ENCODE measurements around the gene APOBEC3C.

DNA sequence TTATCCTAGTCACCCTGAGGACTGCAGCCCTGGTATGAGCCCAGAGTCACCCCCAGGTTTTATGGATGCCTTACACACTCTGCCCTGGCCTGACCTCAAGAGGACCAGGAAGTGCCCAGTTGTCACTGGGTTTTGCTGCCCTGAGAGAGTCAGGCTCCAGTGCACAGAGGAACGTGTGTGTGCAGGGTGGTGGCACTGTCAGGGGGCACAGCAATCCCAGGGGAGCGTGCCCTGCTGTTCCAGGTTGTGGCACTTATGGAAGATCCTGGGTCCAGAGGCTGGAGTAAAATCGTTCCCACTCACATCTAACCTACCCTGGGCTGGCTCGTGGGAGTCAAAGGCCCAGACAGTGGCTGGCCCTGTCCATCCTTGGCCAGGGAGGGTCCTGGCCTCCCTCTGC lies 49.1 kb upstream of the APOBEC3C start:
- TF ChIP-seq, protein P1, sequence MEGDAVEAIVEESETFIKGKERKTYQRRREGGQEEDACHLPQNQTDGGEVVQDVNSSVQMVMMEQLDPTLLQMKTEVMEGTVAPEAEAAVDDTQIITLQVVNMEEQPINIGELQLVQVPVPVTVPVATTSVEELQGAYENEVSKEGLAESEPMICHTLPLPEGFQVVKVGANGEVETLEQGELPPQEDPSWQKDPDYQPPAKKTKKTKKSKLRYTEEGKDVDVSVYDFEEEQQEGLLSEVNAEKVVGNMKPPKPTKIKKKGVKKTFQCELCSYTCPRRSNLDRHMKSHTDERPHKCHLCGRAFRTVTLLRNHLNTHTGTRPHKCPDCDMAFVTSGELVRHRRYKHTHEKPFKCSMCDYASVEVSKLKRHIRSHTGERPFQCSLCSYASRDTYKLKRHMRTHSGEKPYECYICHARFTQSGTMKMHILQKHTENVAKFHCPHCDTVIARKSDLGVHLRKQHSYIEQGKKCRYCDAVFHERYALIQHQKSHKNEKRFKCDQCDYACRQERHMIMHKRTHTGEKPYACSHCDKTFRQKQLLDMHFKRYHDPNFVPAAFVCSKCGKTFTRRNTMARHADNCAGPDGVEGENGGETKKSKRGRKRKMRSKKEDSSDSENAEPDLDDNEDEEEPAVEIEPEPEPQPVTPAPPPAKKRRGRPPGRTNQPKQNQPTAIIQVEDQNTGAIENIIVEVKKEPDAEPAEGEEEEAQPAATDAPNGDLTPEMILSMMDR (IDR thresholded peaks at IDR 0.05; ENCODE audit: low read length), result no peak
- no peak for TF ChIP-seq EZH2 (IDR thresholded peaks at IDR 0.05; ENCODE audit: borderline replicate concordance, low read length)

All from OCI-LY1 (cell line).